B cell (primary cell): Measurements from ENCODE around the gene SLC35F3.

Experiments used
- EZH2 ChIP-seq: IDR thresholded peaks from 2 replicates; pipeline ENCODE4 v1.6.1; 2012; ENCODE audit warnings: borderline replicate concordance, low read depth, mild to moderate bottlenecking, moderate library complexity, low read length; ENCODE audit not compliant: insufficient read depth, poor library complexity, severe bottlenecking
- TF ChIP-seq, protein P1 (sequence below): fragments of 200-600 bp; IDR thresholded peaks from one replicate; pipeline ENCODE4 v1.8.0; 2022; ENCODE audit warnings: antibody characterized with exemption, mild to moderate bottlenecking

DNA sequence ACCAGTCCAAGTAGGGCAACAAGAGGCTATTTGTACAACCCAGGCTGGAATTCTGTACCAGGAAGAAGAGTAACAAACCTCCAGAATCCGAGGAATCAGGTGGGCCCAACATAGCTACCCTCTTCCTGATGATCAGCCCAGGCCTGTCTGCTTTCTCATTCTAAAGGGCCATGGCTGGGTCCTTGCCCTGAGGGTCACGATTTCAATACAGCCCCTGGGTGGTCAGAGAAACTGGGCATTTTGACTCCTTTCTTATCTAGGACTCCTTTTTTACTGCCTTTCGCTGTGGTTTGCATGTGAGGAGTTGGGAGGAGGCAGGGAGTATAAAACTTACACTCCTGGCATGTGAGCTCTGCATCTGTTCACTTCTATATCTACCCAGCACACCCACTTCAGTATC is 303.9 kb downstream of the SLC35F3 start:
- TF ChIP-seq, protein P1, sequence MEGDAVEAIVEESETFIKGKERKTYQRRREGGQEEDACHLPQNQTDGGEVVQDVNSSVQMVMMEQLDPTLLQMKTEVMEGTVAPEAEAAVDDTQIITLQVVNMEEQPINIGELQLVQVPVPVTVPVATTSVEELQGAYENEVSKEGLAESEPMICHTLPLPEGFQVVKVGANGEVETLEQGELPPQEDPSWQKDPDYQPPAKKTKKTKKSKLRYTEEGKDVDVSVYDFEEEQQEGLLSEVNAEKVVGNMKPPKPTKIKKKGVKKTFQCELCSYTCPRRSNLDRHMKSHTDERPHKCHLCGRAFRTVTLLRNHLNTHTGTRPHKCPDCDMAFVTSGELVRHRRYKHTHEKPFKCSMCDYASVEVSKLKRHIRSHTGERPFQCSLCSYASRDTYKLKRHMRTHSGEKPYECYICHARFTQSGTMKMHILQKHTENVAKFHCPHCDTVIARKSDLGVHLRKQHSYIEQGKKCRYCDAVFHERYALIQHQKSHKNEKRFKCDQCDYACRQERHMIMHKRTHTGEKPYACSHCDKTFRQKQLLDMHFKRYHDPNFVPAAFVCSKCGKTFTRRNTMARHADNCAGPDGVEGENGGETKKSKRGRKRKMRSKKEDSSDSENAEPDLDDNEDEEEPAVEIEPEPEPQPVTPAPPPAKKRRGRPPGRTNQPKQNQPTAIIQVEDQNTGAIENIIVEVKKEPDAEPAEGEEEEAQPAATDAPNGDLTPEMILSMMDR: no peak
- no peak for TF ChIP-seq EZH2
